ENCODE results near the gene MTOR. TPM values are rescaled to one million over a fixed set of nuclear protein-coding genes. Genes with fewer than 3 reads are reported as not detected.
A peak's percentile ranks its signal among the peaks of the same experiment; 100 is the strongest.
"Not testable (repeated sequence)": the region's sequence is repeated elsewhere in the genome, so short reads cannot be mapped to it uniquely, and the experiment has no call there.

MTOR gene
- total and polyA plus RNA-seq, 9 donors = 23.5 to 33.3 (median 26.1) TPM

DNA sequence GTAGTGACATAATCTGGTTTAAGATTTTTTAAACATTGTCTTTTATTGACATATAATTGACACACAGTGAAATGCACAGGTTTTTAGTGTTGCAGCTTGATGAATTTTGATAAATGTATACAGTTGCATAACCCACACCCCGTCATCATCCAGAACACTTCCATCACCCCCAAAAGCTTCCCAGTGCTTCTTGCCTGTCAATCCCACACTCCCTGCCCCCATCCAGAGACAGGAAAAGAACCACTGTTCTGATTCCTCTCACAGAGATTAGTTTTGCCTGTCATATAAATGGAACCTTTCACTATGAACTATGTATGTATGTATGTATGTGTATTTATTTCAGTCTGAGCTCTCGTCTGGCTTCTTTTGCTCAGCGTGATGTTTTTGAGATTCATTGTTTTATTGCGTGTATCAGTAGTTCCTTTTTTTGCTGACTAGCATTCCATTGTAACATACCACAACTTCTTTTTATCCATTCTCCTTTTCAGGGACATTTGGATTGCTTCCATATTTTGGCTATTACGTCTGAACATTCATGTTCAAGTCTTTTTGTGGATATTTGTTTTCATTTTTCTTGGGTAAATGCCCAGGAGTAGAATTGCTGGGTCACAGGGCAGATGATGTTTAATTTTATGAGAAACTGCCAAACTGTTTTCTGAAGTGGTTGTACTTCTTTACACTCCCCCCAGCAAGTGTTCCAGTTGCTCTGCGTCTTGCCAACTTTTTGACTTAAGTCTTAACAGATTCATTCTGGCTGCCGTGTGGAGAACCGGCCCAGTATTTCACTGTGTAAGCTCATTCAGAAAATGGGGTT lies 19.4 kb upstream of the MTOR start:
- Histone ChIP-seq H3K4me1 (ENCODE audit: control insufficient read depth, insufficient read depth, low read length) (peaks cover 4% of the 10 kb centered on the region), H3K27me3 (ENCODE audit: control insufficient read depth, insufficient read depth, low read length) (no peaks in the 10 kb centered on the region), H3K36me3 (ENCODE audit: control insufficient read depth, insufficient read depth, low read length) (peaks cover 35% of the 10 kb centered on the region), H3K9me3 (replicated peaks; ENCODE audit: control insufficient read depth, low read depth, low read length) (no peaks in the 10 kb centered on the region), H3K4me3 (ENCODE audit: low read length) (no peak overlapping the region), H3K27ac (ENCODE audit: low read length) (no peak overlapping the region)
- WGBS (ENCODE audit: insufficient coverage) = 29% methylated on average over 2 of the region's 8 CpGs
- DNase-seq = peak; percentile 64

DNA sequence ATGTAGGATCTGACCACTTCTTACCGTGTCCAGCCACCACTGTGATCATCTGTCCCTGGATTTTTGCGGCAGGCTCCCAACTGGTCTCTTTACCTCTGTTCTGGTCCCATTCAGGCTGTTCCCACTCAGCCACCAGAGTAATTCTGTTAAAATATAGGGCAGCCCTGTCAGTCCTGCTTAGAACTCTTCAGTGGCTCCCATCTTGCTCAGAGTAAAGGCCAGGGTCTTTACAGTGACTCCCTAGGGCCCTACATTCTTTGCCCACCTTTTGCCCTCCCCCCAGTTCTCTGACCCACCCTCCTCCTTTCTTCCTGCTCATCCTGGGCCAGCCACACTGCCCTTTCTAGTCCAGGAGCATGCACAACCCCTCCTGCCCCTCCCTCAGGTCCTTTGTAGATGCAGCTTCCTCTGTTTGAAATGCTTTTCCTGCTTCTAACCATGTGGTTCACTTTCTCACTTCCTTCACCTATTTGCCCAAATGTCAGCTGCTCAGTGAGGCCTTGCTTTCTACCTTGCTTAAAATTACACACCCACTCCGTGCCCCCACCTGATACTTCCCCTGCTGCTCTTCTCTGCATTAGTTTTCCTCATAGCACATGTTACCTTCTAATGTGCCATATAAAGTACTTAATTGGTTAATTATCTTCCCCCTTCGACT lies 18.5 kb upstream of the MTOR start:
- WGBS (ENCODE audit: insufficient coverage) = 86% methylated on average over 1 of the region's 4 CpGs
- Histone ChIP-seq H3K4me3 (ENCODE audit: low read length) (no peak overlapping the region), H3K4me1 (ENCODE audit: control insufficient read depth, insufficient read depth, low read length) (peaks cover 6% of the 10 kb centered on the region), H3K27ac (ENCODE audit: low read length) (no peak overlapping the region), H3K9me3 (replicated peaks; ENCODE audit: control insufficient read depth, low read depth, low read length) (no peaks in the 10 kb centered on the region), H3K27me3 (ENCODE audit: control insufficient read depth, insufficient read depth, low read length) (no peaks in the 10 kb centered on the region), H3K36me3 (ENCODE audit: control insufficient read depth, insufficient read depth, low read length) (peaks cover 30% of the 10 kb centered on the region)
- no peak for DNase-seq

DNA sequence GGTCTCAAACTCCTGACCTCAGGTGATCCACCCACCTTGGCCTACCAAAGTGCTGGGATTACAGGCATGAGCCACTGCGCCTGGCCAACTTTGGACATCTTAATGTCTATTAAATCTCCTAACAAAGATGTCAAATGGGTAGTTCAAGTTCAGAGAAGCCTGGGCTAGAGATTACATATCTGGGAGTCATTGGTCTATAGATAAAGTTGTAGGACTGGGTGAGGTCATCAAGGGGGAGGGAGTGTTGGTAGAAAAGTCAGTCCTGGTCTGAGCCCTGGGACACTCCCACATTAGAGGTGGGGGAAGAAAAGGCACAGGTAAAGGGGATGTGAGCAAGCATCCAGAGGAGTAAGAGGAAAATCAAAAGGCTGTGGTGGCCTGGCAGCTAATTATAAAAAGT lies 17.3 kb upstream of the MTOR start:
- H3K36me3 ChIP-seq (ENCODE audit: control insufficient read depth, insufficient read depth, low read length) = peaks cover 31% of the 10 kb centered on the region
- H3K27ac ChIP-seq (ENCODE audit: low read length) = no peak overlapping the region
- no CpG with 5 or more reads among the region's 1 CpG for WGBS (ENCODE audit: insufficient coverage)
- H3K4me1 ChIP-seq (ENCODE audit: control insufficient read depth, insufficient read depth, low read length) = peaks cover 17% of the 10 kb centered on the region
- H3K27me3 ChIP-seq (ENCODE audit: control insufficient read depth, insufficient read depth, low read length) = no peaks in the 10 kb centered on the region
- DNase-seq = no peak
- no peaks in the 10 kb centered on the region for H3K9me3 ChIP-seq (replicated peaks; ENCODE audit: control insufficient read depth, low read depth, low read length)
- no peak overlapping the region for H3K4me3 ChIP-seq (ENCODE audit: low read length)

DNA sequence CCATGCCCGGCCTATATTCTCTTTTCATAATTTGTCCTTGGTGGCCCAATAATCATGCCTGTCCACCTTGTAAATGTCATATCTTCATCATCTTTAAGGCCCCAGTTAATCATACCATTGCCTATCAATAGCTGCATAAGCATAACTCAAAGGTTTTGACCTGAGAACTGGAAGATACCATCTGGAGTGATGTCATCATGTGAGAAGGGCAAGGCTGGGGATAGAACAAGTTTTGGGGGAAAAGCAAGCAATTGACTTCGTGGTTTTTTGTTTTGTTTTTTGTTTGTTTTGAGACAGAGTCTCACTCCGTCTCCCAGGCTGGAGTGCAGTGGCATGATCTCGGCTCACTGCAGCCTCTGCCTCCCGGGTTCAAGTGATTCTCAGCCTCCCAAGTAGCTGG lies 16.8 kb upstream of the MTOR start:
- Histone ChIP-seq H3K4me3 (ENCODE audit: low read length) (no peak overlapping the region), H3K4me1 (ENCODE audit: control insufficient read depth, insufficient read depth, low read length) (peaks cover 22% of the 10 kb centered on the region), H3K27me3 (ENCODE audit: control insufficient read depth, insufficient read depth, low read length) (no peaks in the 10 kb centered on the region), H3K27ac (ENCODE audit: low read length) (no peak overlapping the region), H3K36me3 (ENCODE audit: control insufficient read depth, insufficient read depth, low read length) (peaks cover 31% of the 10 kb centered on the region), H3K9me3 (replicated peaks; ENCODE audit: control insufficient read depth, low read depth, low read length) (no peaks in the 10 kb centered on the region)
- WGBS (ENCODE audit: insufficient coverage) = 95% methylated on average over 4 of the region's 5 CpGs
- no peak for DNase-seq

DNA sequence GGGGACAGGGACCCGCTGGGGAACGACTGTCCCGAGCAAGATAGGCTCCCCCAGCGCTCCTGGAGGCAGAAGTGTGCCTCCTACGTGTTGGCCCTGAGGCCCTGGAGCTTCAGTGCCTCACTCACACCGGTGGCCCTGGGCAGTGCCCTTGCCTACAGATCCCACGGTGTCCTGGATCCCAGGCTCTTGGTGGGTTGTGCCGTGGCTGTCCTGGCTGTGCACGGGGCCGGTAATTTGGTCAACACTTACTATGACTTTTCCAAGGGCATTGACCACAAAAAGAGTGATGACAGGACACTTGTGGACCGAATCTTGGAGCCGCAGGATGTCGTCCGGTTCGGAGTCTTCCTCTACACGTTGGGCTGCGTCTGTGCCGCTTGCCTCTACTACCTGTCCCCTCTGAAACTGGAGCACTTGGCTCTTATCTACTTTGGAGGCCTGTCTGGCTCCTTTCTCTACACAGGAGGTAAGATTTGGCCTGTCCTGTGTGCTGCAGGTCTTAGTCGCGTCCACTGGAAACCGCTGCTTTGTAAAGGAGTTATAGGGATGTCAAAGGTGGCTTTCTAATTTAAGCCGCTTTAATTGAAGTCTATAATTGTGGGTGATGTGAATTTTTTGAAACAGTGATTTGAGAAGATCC lies 11.4 kb upstream of the MTOR start:
- Histone ChIP-seq H3K27me3 (ENCODE audit: control insufficient read depth, insufficient read depth, low read length) (no peaks in the 10 kb centered on the region), H3K36me3 (ENCODE audit: control insufficient read depth, insufficient read depth, low read length) (peaks cover 16% of the 10 kb centered on the region), H3K27ac (ENCODE audit: low read length) (peak overlapping the region; percentile 94), H3K4me3 (ENCODE audit: low read length) (peak overlapping the region; percentile 95), H3K4me1 (ENCODE audit: control insufficient read depth, insufficient read depth, low read length) (peaks cover 24% of the 10 kb centered on the region), H3K9me3 (replicated peaks; ENCODE audit: control insufficient read depth, low read depth, low read length) (no peaks in the 10 kb centered on the region)
- DNase-seq = no peak
- 4% methylated on average over 22 of the region's 22 CpGs for WGBS (ENCODE audit: insufficient coverage)

DNA sequence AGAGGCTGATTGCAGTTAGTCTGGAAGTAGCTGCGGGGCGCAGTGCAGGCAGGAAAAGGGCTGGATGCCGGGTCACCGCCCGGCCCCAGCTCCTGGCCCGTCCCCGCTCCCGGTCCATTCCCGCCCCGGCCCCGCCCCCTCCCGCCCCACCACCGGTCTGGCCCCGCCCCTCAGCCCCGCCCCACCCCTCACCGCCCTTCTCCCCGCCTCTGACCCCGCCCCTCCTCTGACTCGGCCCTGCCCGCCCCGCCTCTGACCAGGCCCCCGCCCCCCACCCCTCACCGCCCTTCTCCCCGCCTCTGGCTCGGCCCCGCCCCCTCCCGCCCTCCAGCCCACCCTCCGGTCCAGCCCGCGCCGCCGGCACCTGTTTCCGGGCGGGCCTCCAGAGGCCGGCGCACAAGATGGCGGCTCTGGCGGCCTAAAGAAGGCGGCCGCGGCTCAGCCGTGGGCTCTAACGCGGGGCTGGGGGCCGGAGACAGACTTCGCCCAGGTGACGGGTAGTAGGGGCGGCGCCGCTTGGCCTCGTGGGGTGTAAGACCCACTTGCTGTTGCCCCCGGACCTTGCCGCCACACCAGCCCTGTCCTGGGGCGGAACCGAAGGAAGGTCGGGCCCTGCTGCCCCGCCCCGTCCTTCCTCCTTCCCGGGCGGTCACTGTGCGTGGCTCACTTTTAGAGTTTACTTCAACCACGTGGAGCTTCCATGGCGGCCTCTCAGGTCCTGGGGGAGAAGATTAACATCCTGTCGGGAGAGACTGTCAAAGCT lies 10.7 kb upstream of the MTOR start, which contains the start of gene UBIAD1:
UBIAD1 (plus strand) TSS at position 367 of the 763 bp plus-strand sequence; CDS start at position 701, 334 bp downstream.
- under 1% methylated on average over 34 of the region's 64 CpGs for WGBS (ENCODE audit: insufficient coverage)
- peak within 1 kb of the TSS; percentile 95 for H3K4me3 ChIP-seq (ENCODE audit: low read length)
- peaks cover 13% of the 10 kb centered on the region for H3K36me3 ChIP-seq (ENCODE audit: control insufficient read depth, insufficient read depth, low read length)
- no peaks in the 10 kb centered on the region for H3K27me3 ChIP-seq (ENCODE audit: control insufficient read depth, insufficient read depth, low read length)
- peaks cover 24% of the 10 kb centered on the region for H3K4me1 ChIP-seq (ENCODE audit: control insufficient read depth, insufficient read depth, low read length)
- H3K9me3 ChIP-seq (replicated peaks; ENCODE audit: control insufficient read depth, low read depth, low read length) = no peaks in the 10 kb centered on the region
- DNase-seq = peak; percentile 96
- peak within 1 kb of the TSS; percentile 94 for H3K27ac ChIP-seq (ENCODE audit: low read length)

DNA sequence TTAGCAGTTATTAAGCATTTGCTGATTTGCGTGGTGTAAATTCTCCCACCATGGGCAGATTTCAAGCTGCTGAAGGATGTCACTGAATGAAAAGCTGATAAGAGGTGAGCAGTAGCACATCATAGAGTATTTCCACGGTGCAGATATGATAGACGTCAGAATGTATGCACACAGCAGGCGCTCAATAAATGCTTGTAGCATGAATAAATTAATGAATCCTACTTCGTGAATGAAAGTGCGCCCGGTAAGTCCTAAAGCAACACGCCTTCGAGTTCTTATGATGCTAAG lies 10.1 kb upstream of the MTOR start:
- peak overlapping the region; percentile 2 for H3K27ac ChIP-seq (ENCODE audit: low read length)

DNA sequence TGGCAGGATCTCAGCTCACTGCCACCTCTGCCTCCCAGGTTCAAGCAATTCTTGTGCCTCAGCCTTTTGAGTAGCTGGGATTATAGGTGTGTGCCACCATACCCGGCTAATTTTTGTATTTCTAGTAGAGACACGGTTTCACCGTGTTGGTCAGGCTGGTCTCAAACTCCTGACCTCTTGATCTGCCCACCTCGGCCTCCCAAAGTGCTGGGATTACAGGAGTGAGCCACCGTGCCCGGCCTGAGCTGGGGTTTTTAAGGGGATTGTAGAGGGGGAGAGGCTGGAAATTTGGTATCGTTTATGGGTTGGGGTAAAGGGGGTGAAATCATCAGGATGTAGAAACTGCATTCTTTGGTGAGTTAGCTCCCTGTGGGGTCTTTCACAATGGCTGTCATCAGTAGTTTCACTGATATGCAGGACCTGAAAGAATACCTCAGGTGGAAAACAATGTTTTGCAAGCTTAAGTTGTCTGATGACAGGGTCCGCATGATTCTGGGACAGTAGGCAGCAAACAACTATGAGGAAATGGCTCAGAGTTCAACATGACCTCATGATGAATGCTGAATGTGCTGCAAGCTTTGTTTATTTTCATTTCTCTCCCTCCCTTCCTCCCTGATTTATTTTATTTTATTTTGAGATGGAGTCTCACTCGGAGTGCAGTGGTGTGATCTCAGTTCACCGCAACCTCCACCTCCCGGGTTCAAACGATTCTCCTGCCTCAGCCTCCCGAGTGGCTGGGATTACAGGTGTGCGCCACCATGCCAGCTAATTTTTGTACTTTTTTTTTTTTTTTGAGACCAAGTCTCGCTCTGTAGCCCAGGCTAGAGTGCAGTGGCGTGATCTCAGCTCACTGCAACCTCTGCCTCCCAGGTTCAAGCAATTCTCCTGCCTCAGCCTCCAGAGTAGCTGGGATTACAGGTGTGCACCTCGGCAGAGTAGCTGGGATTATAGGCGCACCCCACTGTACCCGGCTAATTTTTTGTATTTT lies 5.3 kb upstream of the MTOR start:
- H3K36me3 ChIP-seq (ENCODE audit: control insufficient read depth, insufficient read depth, low read length); H3K9me3 ChIP-seq (replicated peaks; ENCODE audit: control insufficient read depth, low read depth, low read length); H3K4me3 ChIP-seq (ENCODE audit: low read length); H3K27ac ChIP-seq (ENCODE audit: low read length); H3K4me1 ChIP-seq (ENCODE audit: control insufficient read depth, insufficient read depth, low read length); DNase-seq; H3K27me3 ChIP-seq (ENCODE audit: control insufficient read depth, insufficient read depth, low read length): not testable (repeated sequence)
- 88% methylated on average over 13 of the region's 19 CpGs for WGBS (ENCODE audit: insufficient coverage)

More for the DNA sequence above, 10.1 kb upstream of the MTOR start:
- H3K4me3 ChIP-seq (ENCODE audit: low read length) = peak overlapping the region; percentile 23
- WGBS (ENCODE audit: insufficient coverage) = 10% methylated on average over 9 of the region's 9 CpGs
- H3K36me3 ChIP-seq (ENCODE audit: control insufficient read depth, insufficient read depth, low read length) = peaks cover 9% of the 10 kb centered on the region
- H3K4me1 ChIP-seq (ENCODE audit: control insufficient read depth, insufficient read depth, low read length) = peaks cover 24% of the 10 kb centered on the region
- no peaks in the 10 kb centered on the region for H3K9me3 ChIP-seq (replicated peaks; ENCODE audit: control insufficient read depth, low read depth, low read length)
- no peak for DNase-seq
- H3K27me3 ChIP-seq (ENCODE audit: control insufficient read depth, insufficient read depth, low read length) = no peaks in the 10 kb centered on the region

All from muscle of leg (tissue), 11 donors.